ENCODE measurements around the gene NPAT. TPM values are rescaled to one million over a fixed set of nuclear protein-coding genes. Genes with fewer than 3 reads are reported as not detected.

NPAT gene
- total and polyA plus RNA-seq, 7 donors, result 1.6 to 15.7 (median 12.1) TPM

GRCh38 chr11:108115500-108116140 lies 106.8 kb downstream of the NPAT start:
- Histone ChIP-seq H3K36me3 (no peaks in the 10 kb centered on the region), H3K27ac (peak overlapping the region; percentile 72 to 90 (median 82)), H3K9me3 (no peaks in the 10 kb centered on the region), H3K27me3 (no peaks in the 10 kb centered on the region), H3K4me3 (no peak overlapping the region), H3K4me1 (peaks cover 0 to 21% (median 20%) of the 10 kb centered on the region in 4 donors)
- intact Hi-C loops (cut with DNase I), result loop anchor here (5.0 kb wide), 3 partner anchors 88 to 352 kb away; partner anchors contain the start of genes C11orf65 and CUL5
- peak; percentile 94 for DNase-seq
- 32 to 51% methylated on average over 5 of the region's 5 CpGs for WGBS, 2 donors
- TF ChIP-seq EP300 (IDR thresholded peaks at IDR 0.05), result no peak
- TF ChIP-seq POLR2A (IDR thresholded peaks at IDR 0.05), result no peak
- peak in 3 of 4 donors; percentile 61 to 71 (median 69) for TF ChIP-seq POLR2AphosphoS5 (IDR thresholded peaks at IDR 0.05)
- TF ChIP-seq CTCF (IDR thresholded peaks at IDR 0.05), result no peak

GRCh38 chr11:108112057-108112456 lies 110.4 kb downstream of the NPAT start:
- peaks cover 0 to 21% (median 20%) of the 10 kb centered on the region in 4 donors for H3K4me1 ChIP-seq
- H3K4me3 ChIP-seq, result no peak overlapping the region
- H3K9me3 ChIP-seq, result no peaks in the 10 kb centered on the region
- WGBS, 2 donors, result 92 to 97% methylated on average over 2 of the region's 2 CpGs
- peaks cover 0 to 10% (median 0%) of the 10 kb centered on the region in 4 donors for H3K36me3 ChIP-seq
- no peak for DNase-seq
- no peak overlapping the region for H3K27ac ChIP-seq
- H3K27me3 ChIP-seq, result no peaks in the 10 kb centered on the region
- no peak for TF ChIP-seq POLR2A (IDR thresholded peaks at IDR 0.05)
- TF ChIP-seq EP300 (IDR thresholded peaks at IDR 0.05), result no peak
- TF ChIP-seq POLR2AphosphoS5 (IDR thresholded peaks at IDR 0.05), result no peak
- no peak for TF ChIP-seq CTCF (IDR thresholded peaks at IDR 0.05)
- intact Hi-C loops (cut with DNase I), result no loop called here

GRCh38 chr11:108111126-108111525 lies 111.3 kb downstream of the NPAT start:
- no peak for DNase-seq
- no peaks in the 10 kb centered on the region for H3K27me3 ChIP-seq
- intact Hi-C loops (cut with DNase I), result no loop called here
- peaks cover 0 to 11% (median 0%) of the 10 kb centered on the region in 4 donors for H3K36me3 ChIP-seq
- H3K9me3 ChIP-seq, result no peaks in the 10 kb centered on the region
- peaks cover 0 to 16% (median 16%) of the 10 kb centered on the region in 4 donors for H3K4me1 ChIP-seq
- 93 to 95% methylated on average over 4 of the region's 4 CpGs for WGBS, 2 donors
- no peak overlapping the region for H3K4me3 ChIP-seq
- H3K27ac ChIP-seq, result no peak overlapping the region
- TF ChIP-seq POLR2AphosphoS5 (IDR thresholded peaks at IDR 0.05), result no peak
- no peak for TF ChIP-seq EP300 (IDR thresholded peaks at IDR 0.05)
- no peak for TF ChIP-seq POLR2A (IDR thresholded peaks at IDR 0.05)

Small RNAs within 50 kb of the gene (small RNA-seq; reads per million reads assigned to genes)
- gene RF00019, result 0 reads per million in 3 donors

Other genes starting within 250 kb of the NPAT start
- gene CUL5, start 213.7 kb downstream of the NPAT start, total RNA-seq, result 10 to 100 TPM; 26.5 to 33.7 (median 29.6) TPM
- gene CUL5, start 213.7 kb downstream of the NPAT start, polyA plus RNA-seq, result 1 to 10 TPM; 7.1 to 9.5 (median 7.2) TPM
- 100 to 1,000 TPM; 142 to 225 (median 163) TPM for gene ACAT1, start 101.1 kb downstream of the NPAT start, total RNA-seq
- gene ACAT1, start 101.1 kb downstream of the NPAT start, polyA plus RNA-seq, result 100 to 1,000 TPM in 2 of 3 donors, 10 to 100 TPM in 1; 61.1 to 187 (median 121) TPM
- 10 to 100 TPM; 52.7 to 88.8 (median 71.8) TPM for gene ATM, start 429 bp upstream of the NPAT start, total RNA-seq
- gene ATM, start 429 bp upstream of the NPAT start, polyA plus RNA-seq, result 10 to 100 TPM in 1 of 3 donors, 1 to 10 TPM in 2; 3.0 to 35.7 (median 3.5) TPM
- gene C11orf65, start 244.9 kb upstream of the NPAT start, total RNA-seq, result 1 to 10 TPM in 1 of 4 donors, under 1 TPM in 3; 0.14 to 1.1 (median 0.51) TPM
- gene C11orf65, start 244.9 kb upstream of the NPAT start, polyA plus RNA-seq, result under 1 TPM in 1 of 3 donors, not detected in 2; 0.42 TPM